ENCODE data around the gene BPTF.
A peak's percentile ranks its signal among the peaks of the same experiment; 100 is the strongest.
"Not testable (repeated sequence)": the region's sequence is repeated elsewhere in the genome, so short reads cannot be mapped to it uniquely, and the experiment has no call there.

BPTF gene

DNA sequence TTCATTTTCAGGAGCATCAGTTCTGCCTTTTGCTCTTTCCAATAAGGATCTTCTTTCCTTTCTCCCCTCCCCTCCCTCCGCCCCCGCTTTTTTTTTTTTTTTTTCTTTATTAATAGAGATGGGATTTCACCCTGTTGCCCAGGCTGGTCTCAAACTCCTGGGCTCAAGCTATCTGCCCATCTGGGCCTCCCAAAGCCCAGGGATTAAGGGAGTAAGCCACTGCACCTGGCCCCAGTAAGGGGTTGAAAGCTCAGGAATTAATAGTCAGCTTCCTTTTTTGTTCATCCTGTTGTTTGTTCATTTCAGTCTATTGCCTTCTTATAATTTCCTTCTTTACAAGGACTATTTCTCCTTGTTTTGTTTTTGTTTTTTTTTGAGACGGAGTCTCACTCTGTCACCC lies 178.9 kb downstream of the BPTF start:
- no peak for DNase-seq (ENCODE audit: low read depth in 2 of 2)

DNA sequence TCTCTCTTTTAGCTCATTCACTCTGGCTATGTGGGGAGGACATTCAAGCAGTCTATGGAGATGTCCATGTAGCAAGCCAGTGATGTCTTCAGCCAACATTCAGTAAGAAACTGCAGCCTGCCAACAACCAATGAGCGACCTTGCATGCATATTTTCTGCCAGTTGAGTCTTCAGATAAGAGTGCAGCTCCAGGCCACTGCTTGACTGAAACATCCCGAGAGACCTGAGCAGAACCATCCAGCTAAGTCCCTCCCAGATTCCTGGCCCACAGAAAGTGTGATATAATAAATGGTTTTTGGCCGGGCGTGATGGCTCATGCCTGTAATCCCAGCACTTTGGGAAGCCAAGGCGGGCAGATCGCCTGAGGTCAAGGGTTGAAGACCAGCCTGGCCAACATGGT lies 181.5 kb downstream of the BPTF start:
- DNase-seq (ENCODE audit: low read depth in 2 of 2) = no peak

DNA sequence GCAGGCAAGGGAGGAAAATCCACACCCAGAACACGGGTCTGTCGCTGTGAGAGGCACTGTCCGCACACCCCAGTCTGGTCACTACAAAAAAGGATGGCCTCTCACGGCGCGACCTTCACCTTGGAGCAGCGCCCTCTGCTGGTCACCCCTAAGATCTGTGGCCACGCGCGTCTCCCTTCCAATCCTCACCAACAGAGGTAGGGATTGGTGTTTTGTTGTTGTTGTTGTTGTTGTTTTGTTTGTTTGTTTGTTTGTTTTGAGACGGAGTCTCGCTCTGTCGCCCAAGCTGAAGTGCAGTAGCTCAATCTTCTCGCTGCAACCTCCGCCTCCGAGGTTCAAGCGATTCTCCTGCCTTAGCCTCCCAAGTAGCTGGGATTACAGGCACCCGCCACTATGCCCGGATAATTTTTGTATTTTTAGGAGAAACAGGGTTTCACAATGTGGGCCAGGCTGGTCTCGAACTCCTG lies 185.9 kb downstream of the BPTF start:
- DNase-seq (ENCODE audit: low read depth in 2 of 2) = peak; percentile 56 to 61

DNA sequence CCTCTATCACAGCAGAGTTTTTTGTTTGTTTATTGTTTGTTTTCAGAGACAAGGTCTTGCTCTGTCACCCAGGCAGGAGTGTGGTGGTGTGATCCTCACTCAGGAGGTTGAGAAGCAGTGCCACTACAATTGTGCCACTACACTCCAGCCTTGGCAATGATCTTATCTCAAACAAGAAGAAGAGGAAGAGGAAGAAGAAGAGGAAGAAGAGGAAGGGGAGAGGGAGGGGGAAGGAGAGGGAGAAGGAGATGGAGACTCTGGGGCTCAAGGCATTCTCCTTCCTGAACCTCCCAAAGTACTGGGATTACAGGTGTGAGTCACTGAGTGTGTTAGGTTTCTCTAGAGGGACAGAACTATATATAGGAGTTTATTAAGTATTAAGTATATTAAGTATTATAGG lies 188.1 kb downstream of the BPTF start:
- DNase-seq (ENCODE audit: low read depth in 2 of 2) = no peak

DNA sequence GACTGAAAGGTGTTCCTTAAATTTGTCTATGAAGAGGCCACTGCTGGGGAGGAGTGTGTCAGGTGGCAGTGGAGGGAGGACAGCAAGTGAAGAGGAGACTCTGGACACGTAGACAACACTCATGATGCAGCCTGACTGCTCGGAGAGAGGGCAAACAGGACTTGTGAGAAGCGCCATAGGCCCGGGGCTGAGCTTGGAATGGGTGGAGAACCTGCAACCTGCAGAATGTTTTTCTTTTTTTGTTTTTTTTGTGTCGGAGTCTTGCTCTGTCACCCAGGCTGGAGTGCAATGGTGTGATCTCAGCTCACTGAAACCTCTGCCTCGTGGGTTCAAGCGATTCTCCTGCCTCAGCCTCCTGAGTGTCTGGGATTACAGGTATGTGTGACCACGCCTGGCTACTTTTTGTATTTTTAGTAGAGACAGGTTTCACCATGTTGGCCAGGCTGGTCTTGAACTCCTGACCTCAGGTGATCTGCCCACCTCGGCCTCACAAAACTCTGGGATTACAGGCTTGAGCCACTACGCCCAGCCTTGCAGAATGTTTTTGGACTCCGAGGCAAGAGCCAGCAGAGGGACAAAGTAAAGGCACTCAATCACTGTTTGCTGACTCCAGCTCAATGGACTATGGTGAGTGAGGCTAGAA lies 189.9 kb downstream of the BPTF start:
- no peak for DNase-seq (ENCODE audit: low read depth in 2 of 2)

DNA sequence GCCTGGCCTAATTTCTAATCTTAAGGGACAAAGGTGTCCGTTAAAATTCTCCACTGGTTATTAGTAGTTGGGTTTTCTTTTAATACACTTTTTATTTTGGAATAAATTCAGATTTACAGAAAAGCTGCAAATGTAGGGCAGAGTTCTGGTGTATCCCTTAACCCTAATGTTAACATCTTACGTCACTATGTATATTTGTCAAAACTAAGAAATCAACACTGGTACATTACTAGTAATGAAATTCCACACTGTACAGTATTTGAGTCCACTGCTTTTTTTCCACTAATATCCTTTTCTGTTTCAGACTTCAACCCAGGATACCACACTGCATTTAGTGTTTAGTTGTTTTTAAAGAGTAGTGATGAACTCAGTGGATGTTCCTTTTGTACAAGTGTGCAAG lies 191.5 kb downstream of the BPTF start:
- no peak for DNase-seq (ENCODE audit: low read depth in 2 of 2)

DNA sequence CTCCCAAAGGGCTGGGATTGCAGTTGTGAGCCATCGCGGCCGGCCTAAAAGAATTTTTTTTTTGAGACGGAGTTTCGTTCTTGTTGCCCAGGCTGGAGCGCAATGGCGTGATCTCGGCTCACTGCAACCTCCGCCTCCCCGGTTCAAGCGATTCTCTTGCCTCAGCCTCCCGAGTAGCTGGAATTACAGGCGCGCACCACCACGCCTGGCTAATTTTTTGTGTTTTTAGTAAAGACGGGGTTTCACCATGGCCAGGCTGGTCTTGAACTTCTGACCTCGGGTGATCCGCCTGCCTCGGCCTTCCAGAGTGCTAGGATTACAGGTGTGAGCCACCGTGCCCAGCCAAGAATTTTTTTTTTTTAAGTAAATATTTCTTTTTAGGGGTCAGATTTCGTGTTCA lies 193.2 kb downstream of the BPTF start:
- DNase-seq (ENCODE audit: low read depth in 2 of 2) = not testable (repeated sequence)

DNA sequence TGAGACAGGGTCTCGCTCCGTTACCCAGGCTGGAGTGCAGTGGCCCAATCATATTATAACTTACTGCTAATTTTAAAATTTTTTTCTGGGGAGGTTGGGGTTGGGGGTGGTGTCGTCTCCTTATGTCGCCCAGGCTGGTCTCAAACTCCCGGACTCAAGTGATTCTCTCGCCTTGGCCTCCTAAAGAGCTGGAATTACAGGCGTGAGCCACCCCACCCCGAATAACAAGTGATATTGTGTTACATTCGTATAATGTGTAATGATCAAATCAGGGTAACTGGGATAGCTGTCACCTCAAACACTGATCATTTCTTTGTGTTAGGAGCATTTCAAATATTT lies 194.0 kb downstream of the BPTF start:
- no peak for DNase-seq (ENCODE audit: low read depth in 2 of 2)

DNA sequence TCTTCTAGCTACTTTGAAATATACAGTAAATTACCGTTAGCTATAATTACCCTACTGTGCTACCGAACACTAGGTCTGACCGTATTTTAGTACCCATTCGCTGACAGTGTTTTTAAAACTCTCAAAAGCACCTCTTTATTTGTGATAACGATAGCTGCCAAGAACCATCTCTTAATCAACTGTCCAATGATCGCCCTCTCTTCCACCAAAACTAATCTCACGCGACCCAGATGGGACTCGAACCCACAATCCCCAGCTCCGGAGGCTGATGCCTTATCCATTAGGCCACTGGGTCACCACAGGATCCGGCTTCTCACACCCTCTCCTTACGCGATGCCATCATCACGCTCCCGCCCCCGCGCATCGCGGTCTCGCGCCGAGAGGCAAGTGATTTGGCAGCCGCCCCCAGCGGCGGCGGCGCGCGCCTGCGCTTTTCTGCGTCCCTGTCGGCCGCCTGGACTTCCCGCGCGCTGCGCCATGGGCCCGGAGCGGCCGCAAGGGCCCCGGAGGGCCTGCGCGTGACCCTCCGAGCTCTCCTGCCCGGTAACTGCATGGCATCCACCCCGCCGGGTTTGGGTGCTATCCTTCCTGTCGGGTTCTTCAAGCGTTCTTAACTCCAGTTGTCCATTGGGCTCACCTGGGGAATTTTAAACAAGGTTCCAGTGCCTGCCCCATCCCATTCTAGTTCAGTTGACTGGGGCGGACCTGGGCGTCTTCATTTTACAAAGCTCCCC lies 194.5 kb downstream of the BPTF start:
- peak; percentile 97 to 99 for DNase-seq (ENCODE audit: low read depth in 2 of 2)

DNA sequence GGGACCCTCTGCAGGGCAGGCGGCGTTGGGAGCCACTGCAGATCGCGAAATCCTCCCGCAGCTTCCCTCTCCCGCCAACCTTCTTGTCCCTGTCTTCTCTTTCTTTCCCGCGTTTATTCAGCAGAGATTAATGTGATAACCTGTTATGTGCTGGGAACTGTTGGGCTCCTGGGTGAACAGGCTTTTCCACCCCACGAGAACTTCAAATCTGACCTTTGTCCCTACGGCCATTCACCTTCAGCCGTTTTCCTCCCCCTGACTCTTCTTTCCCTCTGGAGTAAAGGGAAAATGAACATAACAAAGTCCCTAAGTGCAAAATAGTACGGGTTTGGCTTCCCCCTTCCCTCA lies 195.1 kb downstream of the BPTF start:
- DNase-seq (ENCODE audit: low read depth in 2 of 2) = no peak

DNA sequence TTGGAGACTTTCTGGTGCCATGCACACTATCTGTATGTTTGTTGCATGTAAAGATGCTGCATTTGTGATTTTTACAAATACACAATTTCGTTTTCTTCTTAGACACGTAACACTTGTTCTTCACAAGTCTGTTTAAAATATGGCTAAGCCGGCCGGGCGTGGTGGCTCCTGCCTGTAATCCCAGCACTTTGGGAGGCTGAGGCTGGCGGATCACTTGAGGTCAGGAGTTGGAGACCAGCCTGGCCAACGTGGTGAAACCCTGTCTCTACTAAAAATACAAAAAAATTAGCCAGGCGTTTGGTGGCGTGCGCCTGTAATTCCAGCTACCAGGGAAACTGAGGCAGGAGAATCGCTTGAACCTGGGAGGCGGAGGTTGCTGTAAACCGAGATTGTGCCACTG lies 195.5 kb downstream of the BPTF start:
- DNase-seq (ENCODE audit: low read depth in 2 of 2) = not testable (repeated sequence)

DNA sequence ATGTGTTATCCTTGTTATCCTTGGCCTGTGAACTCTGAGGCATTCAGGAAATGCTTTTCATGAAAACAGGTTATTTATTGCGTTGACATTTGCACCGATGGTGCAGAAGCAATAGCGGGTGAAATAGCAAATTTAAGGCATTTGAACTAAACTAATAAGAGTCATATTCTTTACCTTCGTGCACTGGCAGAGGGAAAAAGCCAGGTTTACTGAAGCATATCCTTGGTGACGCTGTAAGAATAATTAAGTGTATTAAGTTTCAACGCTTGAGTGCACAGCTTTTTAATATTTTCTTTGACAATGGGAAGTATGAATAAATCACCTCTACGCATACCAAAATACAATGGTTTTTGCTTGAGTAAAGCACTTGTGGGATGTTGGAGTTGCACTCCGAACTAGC lies 196.7 kb downstream of the BPTF start:
- DNase-seq (ENCODE audit: low read depth in 2 of 2) = no peak

DNA sequence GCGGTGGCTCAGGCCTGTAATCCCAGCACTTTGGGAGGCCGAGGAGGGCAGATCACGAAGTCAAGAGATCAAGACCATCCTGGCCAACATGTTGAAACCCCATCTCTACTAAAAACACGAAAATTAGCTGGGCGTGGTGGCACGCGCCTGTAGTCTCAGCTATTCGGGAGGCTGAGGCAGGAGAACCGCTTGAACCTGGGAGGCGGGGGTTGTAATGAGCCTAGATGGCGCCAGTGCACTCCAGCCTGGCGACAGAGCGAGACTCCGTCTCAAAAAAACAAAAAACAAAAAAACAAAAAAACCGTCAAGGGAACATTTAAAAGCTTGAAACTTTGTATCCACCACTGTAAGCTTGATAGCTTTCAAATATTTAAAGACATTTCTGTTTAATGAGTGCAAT lies 197.2 kb downstream of the BPTF start:
- not testable (repeated sequence) for DNase-seq (ENCODE audit: low read depth in 2 of 2)

DNA sequence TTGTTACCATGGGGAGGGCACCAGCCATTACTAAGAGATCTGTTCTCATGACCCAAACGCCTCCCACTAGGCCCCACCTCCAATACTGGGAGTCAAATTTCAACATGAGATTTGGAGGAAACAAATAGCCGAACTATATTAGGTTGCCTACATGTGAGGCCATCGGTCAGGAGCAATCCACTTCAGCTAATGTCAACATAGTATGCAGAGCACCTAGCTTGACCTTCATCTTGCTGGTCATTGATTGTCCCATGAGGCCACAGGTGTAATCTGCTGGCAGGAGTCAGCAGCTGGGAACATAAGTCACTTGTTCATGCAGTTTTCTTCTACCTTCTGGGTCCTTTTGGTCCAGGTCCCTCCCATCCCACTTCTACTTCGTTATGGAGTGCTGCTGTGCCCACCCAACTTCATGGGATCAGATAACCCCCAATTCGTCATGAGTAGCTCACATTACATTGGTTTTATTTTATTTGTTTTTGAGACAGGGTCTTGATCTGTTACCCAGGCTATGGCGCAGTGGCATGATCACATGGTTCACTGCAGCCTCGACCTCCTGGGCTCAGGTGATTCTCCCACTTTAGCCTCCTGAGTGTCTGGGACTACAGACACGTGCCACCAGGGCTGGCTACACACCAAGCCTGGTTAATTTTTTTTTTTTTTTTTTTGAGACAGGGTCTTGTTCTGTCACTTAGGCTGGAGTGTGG lies 204.4 kb downstream of the BPTF start:
- DNase-seq (ENCODE audit: low read depth in 2 of 2) = no peak
